ENCODE results near the gene APBA1. TPM values are rescaled to one million over a fixed set of nuclear protein-coding genes. Genes with fewer than 3 reads are reported as not detected.

The APBA1 gene
- total RNA-seq, 1 experiment from 2014 or later = 1.8 TPM

DNA sequence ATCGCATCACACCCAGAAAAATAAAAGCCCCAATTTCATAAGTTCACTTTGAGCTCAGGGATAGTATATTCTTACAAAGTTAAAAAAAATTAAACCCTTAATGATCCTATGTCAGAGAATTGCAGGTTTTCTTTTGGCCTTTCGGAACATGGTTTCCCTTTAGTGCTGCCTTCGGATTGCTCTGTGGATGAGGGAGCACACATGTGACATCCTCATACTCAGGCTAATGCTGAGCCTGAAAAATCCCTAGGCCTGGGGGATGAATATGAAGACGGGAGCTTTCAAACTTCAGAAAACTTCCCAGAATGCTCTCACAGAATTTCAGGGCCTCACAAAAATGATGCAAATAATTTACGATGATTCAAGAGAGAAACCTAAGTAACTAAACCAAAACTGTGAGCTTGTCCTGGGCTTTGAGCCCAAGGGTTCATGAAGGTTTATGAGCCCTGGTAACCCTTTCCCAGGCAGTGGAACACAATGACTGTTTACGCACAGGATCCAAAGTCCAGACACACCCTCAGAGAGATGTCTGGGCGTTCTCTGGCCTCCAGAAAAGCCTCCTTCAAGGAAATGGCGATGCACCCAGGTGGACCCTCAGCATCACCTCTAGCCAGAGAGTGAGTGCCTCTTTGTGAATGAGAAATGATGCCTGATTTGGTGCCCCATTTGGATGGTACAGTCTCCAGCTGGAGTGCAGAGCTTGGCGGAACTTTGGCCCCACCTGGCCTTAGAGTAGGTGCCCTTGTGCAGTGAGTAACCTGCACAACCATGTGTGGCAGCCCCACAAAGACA is 201.8 kb downstream of the APBA1 start:
- no peaks in the 10 kb centered on the region; a peak in 1 of 5 replicates for H3K9me3 Mint-ChIP-seq

More for the DNA sequence above, 201.8 kb downstream of the APBA1 start:
- no peak overlapping the region for H3T11ph ChIP-seq (ENCODE audit: low read length)
- H4K91ac ChIP-seq (ENCODE audit: insufficient read length, low read depth, low read length) = no peak overlapping the region
- no peak overlapping the region for H2BK15ac ChIP-seq (ENCODE audit: low read depth, low read length)
- H3K23me2 ChIP-seq (ENCODE audit: insufficient read length, low read depth, low read length, poor library complexity, severe bottlenecking) = no peaks in the 10 kb centered on the region
- H3K56ac ChIP-seq (ENCODE audit: insufficient read length, low read depth, low read length) = no peak overlapping the region
- no peak overlapping the region for H4K5ac ChIP-seq (ENCODE audit: insufficient read length, low read depth, low read length)
- H3K4me2 ChIP-seq (ENCODE audit: insufficient read depth, insufficient read length, low read length) = no peak overlapping the region
- H2BK120ac ChIP-seq (ENCODE audit: low read depth, low read length, poor library complexity, severe bottlenecking) = no peak overlapping the region
- no peaks in the 10 kb centered on the region for H3K79me2 ChIP-seq (ENCODE audit: insufficient read depth, low read length)
- H3K4ac ChIP-seq (ENCODE audit: low read depth, low read length) = no peak overlapping the region
- H2AFZ ChIP-seq (ENCODE audit: low read length) = no peak overlapping the region
- H4K20me1 ChIP-seq (ENCODE audit: control insufficient read depth, insufficient read depth, insufficient read length) = no peaks in the 10 kb centered on the region
- no peaks in the 10 kb centered on the region; the same call in 1 of the 2 replicates for H3K4me1 ChIP-seq (ENCODE audit: insufficient read depth, low read length)
- no peak overlapping the region for H3K14ac ChIP-seq (ENCODE audit: insufficient read depth, low read length)
- DNase-seq = no peak
- H4K8ac ChIP-seq (replicated peaks; ENCODE audit: insufficient read length, low read depth, low read length) = no peak overlapping the region
- H2BK20ac ChIP-seq (ENCODE audit: low read depth, low read length, poor library complexity, severe bottlenecking) = no peak overlapping the region
- no peak overlapping the region for H3K18ac ChIP-seq (ENCODE audit: insufficient read length, low read depth, low read length)
- no peak overlapping the region for H2AK5ac ChIP-seq (ENCODE audit: insufficient read length, low read length)
- H3K79me1 ChIP-seq (ENCODE audit: insufficient read depth, low read depth, low read length, poor library complexity, severe bottlenecking) = no peaks in the 10 kb centered on the region
- H3K23ac ChIP-seq (ENCODE audit: insufficient read length, low read depth, low read length) = no peak overlapping the region
- no peaks in the 10 kb centered on the region for H3K27me3 ChIP-seq (ENCODE audit: insufficient read depth, low read length)
- peaks cover 3% of the 10 kb centered on the region for H3K27me3 Mint-ChIP-seq (ENCODE audit: low read depth)
- H2BK12ac ChIP-seq (ENCODE audit: insufficient read length, low read depth, low read length) = no peak overlapping the region
- no peak overlapping the region for H3K27ac Mint-ChIP-seq
- H3K4me1 Mint-ChIP-seq = peaks cover 7 to 11% of the 10 kb centered on the region in 2 experiments
- WGBS (ENCODE audit: extremely low coverage, insufficient read length, low lambda C conversion rate) = no CpG with 5 or more reads among the region's 9 CpGs
- H2BK5ac ChIP-seq (ENCODE audit: insufficient read length, low read length) = no peak overlapping the region
- no peak overlapping the region for H3K9ac ChIP-seq (ENCODE audit: extremely low read depth, insufficient read length, low read length)
- H3K27ac ChIP-seq (ENCODE audit: insufficient read length, low read depth, low read length) = no peak overlapping the region
- no peaks in the 10 kb centered on the region; a peak in 2 of 7 replicates for H3K36me3 Mint-ChIP-seq (ENCODE audit: insufficient read depth in 1 of 3, low read depth in 3 of 3)
- H3K4me3 Mint-ChIP-seq = no peak overlapping the region
- TF ChIP-seq CTCF (conservative IDR thresholded peaks at IDR 0.05) = no peak
- H3K9me3 ChIP-seq (ENCODE audit: control insufficient read depth, low read depth, low read length) = no peaks in the 10 kb centered on the region

All from H9 (cell line).